K562 (cell line): ENCODE data around the gene RBM3. TPM values are rescaled to one million over a fixed set of nuclear protein-coding genes. Genes with fewer than 3 reads are reported as not detected.

Source experiments
- ARID1B ChIP-seq: fragments of 450-650 bp; IDR thresholded peaks from 2 replicates; pipeline ENCODE4 v1.6.1; 2016; ENCODE audit warnings: antibody characterized with exemption, mild to moderate bottlenecking, inconsistent platforms
- ATF7 ChIP-seq: fragments of 450-650 bp; IDR thresholded peaks from 2 replicates; pipeline ENCODE4 v1.7.1; 2014; ENCODE audit warnings: mild to moderate bottlenecking, moderate library complexity
- BCOR ChIP-seq: fragments of 450-650 bp; IDR thresholded peaks from 2 replicates; pipeline ENCODE4 v1.6.1; 2016
- CEBPB ChIP-seq: fragments of 450-650 bp; IDR thresholded peaks from 2 replicates; pipeline ENCODE4 v1.6.1; 2016; ENCODE audit warnings: missing genetic modification characterization, missing compliant biosample characterization
- CEBPG ChIP-seq, 3 experiments: fragments of 200-800 bp in 1 of 3; sonication (Bioruptor generic) in 1 of 3; sonication (generic) in 1 of 3; formaldehyde crosslinking in 1 of 3; IDR thresholded peaks in 2 of 3; conservative IDR thresholded peaks in 1 of 3; 2 replicates each; pipeline versions ENCODE4 v1.6.1 to v1.8.0; 2016 to 2022; ENCODE audit warnings: missing compliant biosample characterization in 2 of 3, missing genetic modification characterization in 2 of 3, mild to moderate bottlenecking in 1 of 3, missing genetic modification reagents in 1 of 3
- DDX20 ChIP-seq: fragments of 450-650 bp; IDR thresholded peaks from 2 replicates; pipeline ENCODE4 v1.6.1; 2016; ENCODE audit warnings: missing genetic modification characterization, low read depth, mild to moderate bottlenecking, missing compliant biosample characterization, moderate library complexity
- ESRRA ChIP-seq: fragments of 450-650 bp; IDR thresholded peaks from 2 replicates; pipeline ENCODE4 v1.6.1; 2014; ENCODE audit warnings: low read depth, mild to moderate bottlenecking, moderate library complexity, borderline replicate concordance
- HLTF ChIP-seq: fragments of 450-650 bp; IDR thresholded peaks from 2 replicates; pipeline ENCODE4 v1.6.1; 2016
- JUND ChIP-seq, 2 experiments: IDR thresholded peaks; 2 replicates in 1 of 2; 3 replicates in 1 of 2; pipeline ENCODE4 v1.6.1; 2011; ENCODE audit warnings: borderline replicate concordance in 2 of 2, low read depth in 2 of 2, low read length in 2 of 2, improper control_type of control experiment in 1 of 2, missing biosample characterization in 1 of 2, missing genetic modification characterization in 1 of 2, missing genetic modification reagents in 1 of 2
- KHSRP ChIP-seq: fragments of 450-650 bp; IDR thresholded peaks from 2 replicates; pipeline ENCODE4 v1.6.1; 2017
- LCOR ChIP-seq: sonication (generic); formaldehyde crosslinking; IDR thresholded peaks from 2 replicates; pipeline ENCODE4 v1.8.0; 2022; ENCODE audit warnings: mild to moderate bottlenecking, missing genetic modification reagents
- NFIC ChIP-seq: fragments of 450-650 bp; IDR thresholded peaks from 2 replicates; pipeline ENCODE4 v1.6.1; 2017; ENCODE audit warnings: mild to moderate bottlenecking, inconsistent platforms
- SMC3 ChIP-seq: conservative IDR thresholded peaks from 2 replicates; pipeline ENCODE4 v1.6.1; 2011; ENCODE audit warnings: low read depth, low read length, improper control_type of control experiment; ENCODE audit not compliant: insufficient read depth
- TAF9B ChIP-seq: fragments of 450-650 bp; IDR thresholded peaks from 2 replicates; pipeline ENCODE4 v1.6.1; 2018; ENCODE audit warnings: mild to moderate bottlenecking; ENCODE audit not compliant: partially characterized antibody
- ZFX ChIP-seq: sonication (generic); formaldehyde crosslinking; IDR thresholded peaks from 2 replicates; pipeline ENCODE4 v1.8.0; 2022; ENCODE audit warnings: mild to moderate bottlenecking, missing genetic modification reagents, moderate library complexity
- ZNF253 ChIP-seq: fragments of 250-450 bp; sonication (Bioruptor Pico); conservative IDR thresholded peaks from 2 replicates; pipeline ENCODE4 v1.6.1; 2021; ENCODE audit warnings: mild to moderate bottlenecking
- polyA plus RNA-seq, 8 experiments: library from polyadenylated mRNA; depleted of rRNA in 4 of 8; stranded (reverse) in 5 of 8; unstranded in 3 of 8; fragments of >200 nt; fragmentation: Nextera tagmentation in 2 of 8; fragmentation: Illumina TruSeq in 1 of 8; extraction: Ambion mirVana in 2 of 8; extraction: Trizol in 1 of 8; gene quantifications; 2 replicates each; pipeline versions ENCODE4 v1.2.1 to v1.2.3, GENCODE V29; 2011 to 2014; ENCODE audit warnings: inconsistent platforms in 1 of 8, missing spikeins in 1 of 8
- total RNA-seq, 7 experiments: library from RNA; depleted of rRNA in 6 of 7; stranded (reverse); fragments of >200 nt in 6 of 7; fragmentation: Illumina TruSeq in 2 of 7; extraction: Trizol in 2 of 7; gene quantifications; 2 replicates each; pipeline versions ENCODE4 v1.2.1 to v1.2.3, GENCODE V29; 2011 to 2021; ENCODE audit warnings: low replicate concordance in 1 of 7
- TF ChIP-seq, protein P1 (sequence below): fragments of 450-650 bp; IDR thresholded peaks from 2 replicates; pipeline ENCODE4 v1.6.1; 2016; ENCODE audit warnings: borderline replicate concordance
- TF ChIP-seq, protein P2 (sequence below): fragments of 450-650 bp; formaldehyde crosslinking; IDR thresholded peaks from 2 replicates; pipeline ENCODE4 v1.4.0; 2022; ENCODE audit warnings: missing genetic modification characterization
- TF ChIP-seq, protein P3 (sequence below): fragments of 450-650 bp; IDR thresholded peaks from 2 replicates; pipeline ENCODE4 v1.6.1; 2016

The RBM3 gene
- total and polyA plus RNA-seq, 9 of the 15 experiments (the other 6 are each of a cell fraction or from before 2014, with no cell fraction given): 70.3 to 272 (median 209) TPM

DNA sequence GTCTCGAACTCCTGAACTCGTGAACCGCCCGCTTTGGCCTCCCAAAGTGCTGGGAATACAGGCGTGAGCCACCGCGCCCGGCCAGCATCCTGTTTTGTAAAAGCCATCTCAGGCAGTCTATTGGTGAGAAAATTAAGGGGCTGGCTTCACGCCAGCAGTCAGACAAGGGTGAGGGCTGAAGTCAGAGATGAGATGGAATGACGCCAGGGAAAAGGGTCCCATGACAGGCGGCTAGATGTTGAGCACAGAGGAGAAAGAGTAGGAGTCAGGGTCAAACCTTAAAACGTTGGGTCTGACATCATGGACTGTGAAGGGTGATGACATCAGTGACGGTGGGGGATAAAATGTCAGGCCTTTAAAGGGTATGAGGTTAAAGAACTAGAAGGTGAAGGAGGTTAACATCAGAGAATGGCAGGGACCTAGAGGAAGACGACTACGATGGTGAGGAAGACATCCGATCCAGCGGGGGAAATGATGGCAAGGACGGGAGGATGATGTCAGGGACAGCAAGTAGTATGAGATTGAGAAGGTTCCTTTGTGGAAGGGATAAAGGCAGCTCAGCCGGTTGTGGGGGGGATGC is 504 bp upstream of the RBM3 start (continued):
- TF ChIP-seq HLTF (peak; percentile 14; the same call in 1 of the 2 replicates), KHSRP (peak; percentile 86), JUND (IDR thresholded peaks at IDR 0.05; ENCODE audit: borderline replicate concordance, low read depth, low read length) (peak; percentile 25), JUND (tag; IDR thresholded peaks at IDR 0.05; ENCODE audit: borderline replicate concordance, low read depth, low read length) (peak; percentile 83; the same call in 1 of the 3 replicates), ARID1B (0 out of 2 replicates have a peak, but pooled peaks have one; percentile 29), NFIC (peak; percentile 96), DDX20 (tag) (no peak), ZFX (CRISPR knock-in tag) (0 out of 2 replicates have a peak, but pooled peaks have one; percentile 4), LCOR (CRISPR knock-in tag) (peak; percentile 54; the same call in 1 of the 2 replicates), ESRRA (peak; percentile 80), CEBPB (tag) (0 out of 2 replicates have a peak, but pooled peaks have one; percentile 6), ZNF253 (CRISPR knock-in tag) (no peak), TAF9B (peak; percentile 98), BCOR (peak; percentile 13; the same call in 1 of the 2 replicates), SMC3 (no peak), CEBPG (CRISPR knock-in tag; IDR thresholded peaks at IDR 0.05) (peak; percentile 71), CEBPG (tag; conservative IDR thresholded peaks at IDR 0.05 in 1 of 2, IDR thresholded peaks at IDR 0.05 in 1 of 2) (peak in 1 of 2 experiments; percentile 77; a peak in 2 of 4 replicates), ATF7 (peak; percentile 95)
- TF ChIP-seq, protein P1, sequence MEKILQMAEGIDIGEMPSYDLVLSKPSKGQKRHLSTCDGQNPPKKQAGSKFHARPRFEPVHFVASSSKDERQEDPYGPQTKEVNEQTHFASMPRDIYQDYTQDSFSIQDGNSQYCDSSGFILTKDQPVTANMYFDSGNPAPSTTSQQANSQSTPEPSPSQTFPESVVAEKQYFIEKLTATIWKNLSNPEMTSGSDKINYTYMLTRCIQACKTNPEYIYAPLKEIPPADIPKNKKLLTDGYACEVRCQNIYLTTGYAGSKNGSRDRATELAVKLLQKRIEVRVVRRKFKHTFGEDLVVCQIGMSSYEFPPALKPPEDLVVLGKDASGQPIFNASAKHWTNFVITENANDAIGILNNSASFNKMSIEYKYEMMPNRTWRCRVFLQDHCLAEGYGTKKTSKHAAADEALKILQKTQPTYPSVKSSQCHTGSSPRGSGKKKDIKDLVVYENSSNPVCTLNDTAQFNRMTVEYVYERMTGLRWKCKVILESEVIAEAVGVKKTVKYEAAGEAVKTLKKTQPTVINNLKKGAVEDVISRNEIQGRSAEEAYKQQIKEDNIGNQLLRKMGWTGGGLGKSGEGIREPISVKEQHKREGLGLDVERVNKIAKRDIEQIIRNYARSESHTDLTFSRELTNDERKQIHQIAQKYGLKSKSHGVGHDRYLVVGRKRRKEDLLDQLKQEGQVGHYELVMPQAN: peak; percentile 90
- TF ChIP-seq, protein P2, sequence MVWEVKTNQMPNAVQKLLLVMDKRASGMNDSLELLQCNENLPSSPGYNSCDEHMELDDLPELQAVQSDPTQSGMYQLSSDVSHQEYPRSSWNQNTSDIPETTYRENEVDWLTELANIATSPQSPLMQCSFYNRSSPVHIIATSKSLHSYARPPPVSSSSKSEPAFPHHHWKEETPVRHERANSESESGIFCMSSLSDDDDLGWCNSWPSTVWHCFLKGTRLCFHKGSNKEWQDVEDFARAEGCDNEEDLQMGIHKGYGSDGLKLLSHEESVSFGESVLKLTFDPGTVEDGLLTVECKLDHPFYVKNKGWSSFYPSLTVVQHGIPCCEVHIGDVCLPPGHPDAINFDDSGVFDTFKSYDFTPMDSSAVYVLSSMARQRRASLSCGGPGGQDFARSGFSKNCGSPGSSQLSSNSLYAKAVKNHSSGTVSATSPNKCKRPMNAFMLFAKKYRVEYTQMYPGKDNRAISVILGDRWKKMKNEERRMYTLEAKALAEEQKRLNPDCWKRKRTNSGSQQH (CRISPR knock-in tag): peak; percentile 26; the same call in 1 of the 2 replicates
- TF ChIP-seq, protein P3, sequence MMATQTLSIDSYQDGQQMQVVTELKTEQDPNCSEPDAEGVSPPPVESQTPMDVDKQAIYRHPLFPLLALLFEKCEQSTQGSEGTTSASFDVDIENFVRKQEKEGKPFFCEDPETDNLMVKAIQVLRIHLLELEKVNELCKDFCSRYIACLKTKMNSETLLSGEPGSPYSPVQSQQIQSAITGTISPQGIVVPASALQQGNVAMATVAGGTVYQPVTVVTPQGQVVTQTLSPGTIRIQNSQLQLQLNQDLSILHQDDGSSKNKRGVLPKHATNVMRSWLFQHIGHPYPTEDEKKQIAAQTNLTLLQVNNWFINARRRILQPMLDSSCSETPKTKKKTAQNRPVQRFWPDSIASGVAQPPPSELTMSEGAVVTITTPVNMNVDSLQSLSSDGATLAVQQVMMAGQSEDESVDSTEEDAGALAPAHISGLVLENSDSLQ: peak; percentile 73; the same call in 1 of the 2 replicates
